GM12891 (cell line): Measurements from ENCODE around the gene UBB.

Source experiments
- POLR2A ChIP-seq: IDR thresholded peaks from 2 replicates; pipeline ENCODE4 v1.6.1; 2011; ENCODE audit warnings: low read depth, low read length, control low read depth
- TAF1 ChIP-seq: IDR thresholded peaks from 2 replicates; pipeline ENCODE4 v1.6.1; 2011; ENCODE audit warnings: low read depth, low read length, control low read depth

DNA sequence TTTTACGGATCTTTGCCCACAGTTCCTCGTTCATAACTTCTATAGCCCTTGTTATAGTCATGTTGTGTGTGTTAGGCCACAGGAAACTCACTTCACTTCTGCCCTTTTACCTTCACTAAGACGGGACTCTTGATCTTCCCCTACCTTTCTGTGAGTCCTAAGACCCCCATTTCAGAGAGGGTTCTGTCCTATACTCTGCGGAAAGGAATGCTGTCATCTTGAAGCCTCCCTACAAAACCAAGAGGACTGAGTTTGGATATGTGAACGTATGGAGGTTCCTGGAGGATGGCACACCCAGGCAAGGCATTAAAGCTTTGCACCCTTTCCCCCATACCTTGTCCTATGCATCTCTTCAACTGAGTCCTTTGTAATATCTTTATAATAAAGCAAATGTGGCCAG is 3.7 kb downstream of the UBB start:
- TF ChIP-seq POLR2A (no peak), TAF1 (no peak)
